Left renal pelvis (tissue), 4 donors: Measurements from ENCODE around the gene RUSC2. TPM values are rescaled to one million over a fixed set of nuclear protein-coding genes. Genes with fewer than 3 reads are reported as not detected.
"Not testable (repeated sequence)": the region's sequence is repeated elsewhere in the genome, so short reads cannot be mapped to it uniquely, and the experiment has no call there.

Experiments used
- DNase-seq, 4 donors: peaks; one replicate each; pipeline ENCODE4 v3.0.0-alpha.2; 2013; ENCODE audit warnings: low read depth in 4 of 4, low spot score in 3 of 4
- polyA plus RNA-seq, 4 donors: library from polyadenylated mRNA; unstranded; fragments of 120-200 nt; gene quantifications; one replicate each; pipeline ENCODE4 v1.2.1, GENCODE V29; 2013; ENCODE audit not compliant: insufficient read length in 4 of 4

RUSC2 gene
- polyA plus RNA-seq, 4 donors: 18.0 to 26.3 (median 18.6) TPM

DNA sequence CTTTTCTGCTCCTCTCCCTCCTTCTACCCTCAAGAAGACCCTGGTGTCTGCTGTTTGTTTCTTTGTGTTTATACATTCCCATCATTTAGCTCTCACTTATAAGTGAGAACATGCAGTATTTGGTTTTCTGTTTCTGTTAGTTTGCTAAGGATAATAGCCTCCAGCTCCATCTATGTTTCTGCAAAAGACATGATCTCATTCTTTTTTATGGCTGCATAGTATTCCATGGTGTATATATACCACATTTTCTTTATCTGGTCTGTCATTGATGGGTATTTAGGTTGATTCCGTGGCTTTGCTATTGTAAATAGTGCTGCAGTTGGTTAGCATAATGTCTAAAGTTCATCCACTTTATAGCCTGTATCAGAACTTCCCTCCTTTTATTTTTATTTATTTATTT, 3.2 kb downstream of the RUSC2 start:
- DNase-seq: not testable (repeated sequence)

GRCh38 chr9:35495984-35496383, 6.1 kb downstream of the RUSC2 start:
- DNase-seq: no peak

DNA sequence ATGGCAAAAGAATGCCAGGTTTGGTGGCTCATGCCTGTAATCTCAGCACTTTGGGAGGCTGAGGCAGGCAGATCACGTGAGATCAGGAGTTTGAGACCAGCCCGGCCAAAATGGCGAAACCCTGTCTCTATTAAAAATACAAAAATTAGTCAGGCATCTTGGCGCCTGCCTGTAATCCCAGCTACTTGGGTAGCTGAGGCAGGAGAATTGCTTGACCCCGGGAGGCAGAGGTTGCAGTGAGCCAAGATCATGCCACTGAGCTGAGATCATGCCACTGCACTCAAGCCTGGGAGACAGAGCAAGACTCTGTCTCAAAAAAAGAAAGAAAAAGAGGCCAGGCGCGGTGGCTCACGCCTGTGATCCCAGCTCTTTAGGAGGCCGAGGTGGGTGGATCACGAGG, 8.3 kb downstream of the RUSC2 start:
- not testable (repeated sequence) for DNase-seq

- no peak for DNase-seq
Observed at GRCh38 chr9:35499029-35499700, 9.3 kb downstream of the RUSC2 start.

DNA sequence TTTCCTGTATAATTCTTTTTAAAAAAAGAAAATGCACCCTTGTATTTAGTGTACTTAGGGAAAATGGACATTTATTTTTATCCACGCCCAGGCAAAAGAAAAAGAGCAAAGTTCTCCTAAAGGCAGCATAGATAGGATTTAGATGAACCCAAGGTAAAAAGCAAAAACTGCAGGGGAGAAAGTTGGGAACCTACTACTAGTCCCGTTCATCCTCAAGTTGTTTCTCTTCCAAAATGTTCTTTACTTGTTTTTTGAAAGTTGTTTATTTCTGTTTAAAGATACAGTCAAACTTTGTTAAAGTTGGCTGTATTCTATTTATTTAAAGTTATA, 9.8 kb downstream of the RUSC2 start:
- no peak for DNase-seq

GRCh38 chr9:35500130-35500748, 10.3 kb downstream of the RUSC2 start:
- DNase-seq: no peak

DNA sequence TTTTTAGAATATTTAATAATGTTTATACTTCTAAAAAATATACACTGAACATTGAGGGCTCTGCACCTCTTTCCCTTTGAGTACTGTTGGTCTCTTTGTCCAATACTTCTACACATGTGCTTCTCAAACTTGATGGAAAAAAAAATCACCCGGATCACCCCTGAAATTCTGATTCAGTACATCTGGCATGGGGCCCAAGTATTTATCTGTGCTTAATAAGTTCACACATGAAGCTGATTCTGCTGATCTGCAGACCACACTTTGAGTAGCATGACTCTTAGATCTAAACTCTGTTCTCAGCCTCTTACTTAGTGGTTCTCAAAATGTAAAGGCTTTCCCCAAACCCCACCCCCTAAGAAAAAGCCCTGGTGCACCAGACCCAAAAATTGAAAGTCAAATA, 12.0 kb downstream of the RUSC2 start:
- DNase-seq: no peak

- no peak for DNase-seq
Observed at GRCh38 chr9:35506359-35506758, 16.4 kb downstream of the RUSC2 start.

DNA sequence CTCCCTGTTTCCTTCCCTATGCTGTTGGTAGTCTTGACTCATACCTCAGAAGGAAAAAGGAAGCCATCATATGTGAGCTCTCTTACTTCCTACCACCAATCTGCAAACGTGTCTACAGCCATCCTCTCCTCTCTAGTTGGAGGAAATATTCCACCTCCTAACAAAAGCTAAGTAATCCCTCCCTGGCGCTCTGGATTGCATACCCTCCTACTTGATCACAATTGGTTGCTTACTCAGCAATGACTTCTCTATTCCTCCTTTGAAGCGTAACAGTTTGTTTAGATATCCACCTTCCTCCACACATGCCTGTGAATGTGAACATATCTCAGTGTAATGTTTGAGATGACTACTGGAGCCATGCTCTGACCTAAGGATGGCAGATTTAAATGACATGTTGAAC, 18.2 kb downstream of the RUSC2 start:
- no peak for DNase-seq

DNA sequence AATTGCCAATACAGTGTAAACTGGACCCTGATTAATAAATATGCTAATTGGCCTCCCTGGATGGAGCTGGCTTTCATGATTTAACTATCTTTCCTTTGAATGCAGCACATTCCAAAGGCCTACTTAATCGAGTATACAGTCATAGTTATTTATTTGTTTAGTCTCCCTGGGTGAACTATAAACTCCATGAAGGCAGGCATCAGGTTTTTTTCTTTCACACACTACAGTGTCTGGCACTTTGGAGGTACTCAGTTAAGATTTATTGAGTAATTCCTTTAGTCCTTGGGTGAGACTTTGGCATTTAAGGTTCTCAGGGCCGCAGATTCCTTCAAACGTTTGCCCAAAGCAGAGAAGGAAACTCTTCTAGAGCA, 20.5 kb downstream of the RUSC2 start:
- DNase-seq: no peak

DNA sequence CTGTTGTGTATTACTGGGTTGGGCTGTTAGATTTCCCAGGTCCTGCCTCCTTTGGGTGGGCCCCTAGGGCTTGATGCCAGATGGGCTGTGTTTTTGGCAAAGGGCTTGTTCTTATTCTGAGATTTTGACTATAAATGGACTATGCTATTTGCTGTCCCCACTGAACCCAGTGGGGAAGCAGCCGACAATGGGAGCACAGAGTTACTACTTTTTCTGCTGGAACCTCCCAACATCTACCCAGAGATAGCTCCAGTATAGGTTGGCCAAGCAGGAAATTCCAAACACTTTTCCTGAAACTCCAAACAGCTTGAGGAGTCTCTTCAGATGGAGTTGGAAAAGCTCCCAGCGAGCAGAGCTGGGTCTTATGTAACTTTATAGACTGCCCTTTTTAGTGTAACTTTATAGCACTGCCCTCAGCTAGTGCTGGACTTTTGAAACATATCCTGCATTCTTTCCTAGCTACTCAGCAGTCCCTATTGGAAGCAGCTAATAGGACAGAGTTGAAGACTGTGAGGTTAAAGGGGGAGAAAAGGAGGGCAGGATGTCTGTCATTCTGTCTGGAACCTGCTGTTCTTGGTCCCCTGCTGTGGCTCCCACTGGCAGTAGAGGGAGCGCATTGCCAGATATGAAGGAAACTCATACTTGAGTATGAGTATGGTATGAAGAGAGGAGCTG, 21.0 kb downstream of the RUSC2 start:
- peak; percentile 48 to 57 (median 52) for DNase-seq

DNA sequence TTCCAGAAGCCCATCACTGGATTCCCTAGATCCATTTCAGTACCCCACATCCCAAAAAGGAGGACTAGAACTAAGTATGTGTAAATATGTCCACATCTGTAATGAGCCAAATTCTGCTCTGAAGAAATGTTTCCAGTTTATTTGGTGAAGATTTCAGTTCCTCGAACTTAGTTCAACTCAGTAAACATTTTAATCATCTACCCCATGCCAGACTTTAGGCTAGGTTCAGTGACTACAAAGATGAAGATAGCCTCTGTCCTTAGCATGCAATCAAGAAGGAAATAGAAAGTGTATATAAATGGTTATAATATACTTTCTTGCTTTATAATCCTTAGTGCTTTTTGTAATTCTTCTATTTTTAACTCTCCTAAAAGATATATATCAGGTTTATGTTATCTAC, 21.5 kb downstream of the RUSC2 start:
- no peak for DNase-seq

DNA sequence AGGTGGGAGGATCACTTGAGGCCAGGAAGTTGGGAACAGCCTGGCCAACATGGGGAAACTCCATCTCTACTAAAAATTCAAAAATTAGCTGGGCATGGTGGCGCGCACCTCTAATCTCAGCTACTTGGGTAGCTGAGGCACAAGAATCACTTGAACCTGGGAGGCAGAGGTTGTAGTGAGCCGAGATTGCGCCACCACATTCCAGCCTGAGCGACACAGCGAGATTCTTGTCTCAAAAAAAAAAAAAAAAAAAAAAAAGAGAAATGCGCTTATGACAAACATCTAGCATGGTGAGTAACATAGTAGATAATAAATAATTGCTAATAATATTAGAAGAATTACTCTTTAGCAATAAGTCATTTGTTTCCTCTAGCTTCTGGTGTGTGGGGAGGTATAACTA, 25.9 kb downstream of the RUSC2 start:
- DNase-seq: no peak

GRCh38 chr9:35516479-35516878, 26.6 kb downstream of the RUSC2 start:
- DNase-seq: no peak

DNA sequence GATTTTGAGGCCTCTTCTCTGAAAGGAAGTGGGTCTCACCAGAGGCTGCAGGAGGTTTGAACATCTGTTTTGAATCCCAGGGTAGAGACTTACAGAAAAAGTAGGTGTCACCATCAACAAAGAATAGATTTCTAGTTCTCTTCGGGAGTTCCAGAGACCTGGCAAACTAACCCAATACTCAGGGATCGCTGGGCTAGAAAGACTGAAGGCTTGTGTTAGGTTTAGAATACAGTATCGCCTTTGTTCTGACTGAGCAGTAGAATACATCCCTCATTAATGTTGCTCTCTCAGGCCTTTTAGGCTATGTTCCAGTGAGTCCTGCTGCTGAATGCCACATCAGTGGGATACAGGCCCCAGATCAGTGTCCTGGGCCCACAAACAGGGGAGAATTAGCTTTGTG, 27.2 kb downstream of the RUSC2 start:
- no peak for DNase-seq

DNA sequence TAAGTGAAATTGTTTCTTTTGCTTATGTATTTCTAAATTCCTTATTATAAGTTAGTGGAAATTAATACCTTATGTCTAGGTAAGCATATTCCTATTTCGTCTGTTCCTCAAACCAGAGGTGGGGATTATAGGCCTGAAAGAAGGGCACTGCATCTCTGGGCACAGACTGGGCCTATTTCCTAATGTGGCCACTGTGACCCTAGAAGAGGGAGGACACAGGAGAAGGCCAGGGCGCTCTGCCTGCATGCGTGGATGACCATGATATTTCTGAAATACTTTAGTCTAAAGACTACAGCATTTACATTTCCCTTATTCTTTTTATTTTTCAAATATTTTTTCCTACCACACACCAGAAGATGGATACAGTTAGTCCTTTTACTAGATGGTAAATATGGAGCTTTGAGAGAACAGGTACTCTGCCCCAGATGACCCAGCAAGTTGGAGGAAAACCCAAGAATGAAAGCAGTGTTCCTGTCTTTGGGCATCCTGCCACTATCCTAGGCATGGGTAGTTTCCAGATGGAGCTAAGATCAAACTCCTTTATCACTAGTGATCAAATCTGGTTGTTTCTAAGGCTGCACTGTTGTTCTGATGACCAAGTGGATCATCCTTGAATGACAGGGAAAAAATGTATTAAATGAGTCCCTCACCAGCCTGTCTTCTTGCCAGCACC, 27.8 kb downstream of the RUSC2 start:
- no peak for DNase-seq

- no peak for DNase-seq
Observed at GRCh38 chr9:35518225-35518821, 28.4 kb downstream of the RUSC2 start.

DNA sequence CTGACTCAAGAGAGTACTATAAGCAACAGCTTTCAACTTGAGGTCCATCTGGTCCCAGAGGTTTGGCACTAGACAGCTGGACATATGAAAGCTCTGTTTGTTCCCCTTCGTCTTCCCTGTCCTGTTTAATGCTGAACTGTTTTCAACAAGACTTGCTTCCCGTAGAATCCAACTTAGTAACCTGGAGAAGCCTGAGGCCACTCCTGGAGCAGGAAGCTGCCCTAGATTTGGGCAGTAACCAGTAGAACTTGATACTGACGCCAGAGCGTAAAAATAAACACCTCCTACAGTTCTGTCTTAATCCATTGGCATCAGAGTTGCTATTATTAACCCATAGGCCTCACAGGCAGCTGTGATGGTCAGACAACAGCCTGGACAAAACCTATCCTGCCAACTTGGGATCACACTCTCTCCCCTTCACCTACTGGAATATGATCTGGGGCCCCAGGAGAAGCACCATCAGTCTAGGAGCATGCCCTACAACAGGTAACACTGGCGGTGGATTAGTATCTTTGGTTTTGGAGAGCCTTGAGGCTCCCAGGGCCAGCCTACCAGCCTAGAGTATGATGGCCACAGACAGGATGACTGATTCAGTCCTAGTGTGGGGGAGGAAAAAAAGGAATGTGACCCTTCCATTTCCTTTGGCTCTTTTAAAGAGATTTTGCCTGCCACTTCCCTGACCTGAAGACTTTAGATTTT, 29.2 kb downstream of the RUSC2 start:
- no peak for DNase-seq

GRCh38 chr9:35519692-35520363, 29.9 kb downstream of the RUSC2 start:
- DNase-seq: no peak

DNA sequence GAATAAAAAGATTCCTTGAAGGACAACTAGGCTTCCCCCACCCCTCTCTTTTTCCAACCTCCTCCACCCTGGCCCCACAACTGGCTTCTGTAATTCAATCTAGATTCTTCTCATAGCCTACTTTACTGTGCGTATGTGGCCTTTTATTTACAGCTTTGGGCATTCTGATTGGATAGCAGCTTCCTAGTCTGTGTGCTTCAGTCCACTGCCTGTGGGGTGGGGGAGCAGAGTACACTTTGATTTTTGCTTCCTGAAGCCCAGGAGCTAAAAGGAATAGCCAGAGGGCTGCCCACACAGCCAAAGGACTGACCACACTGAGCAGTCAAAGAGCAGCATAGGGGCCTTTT, 30.4 kb downstream of the RUSC2 start:
- no peak for DNase-seq
